ENCODE results near the gene YIF1A. TPM values are rescaled to one million over a fixed set of nuclear protein-coding genes. Genes with fewer than 3 reads are reported as not detected.
A peak's percentile ranks its signal among the peaks of the same experiment; 100 is the strongest.

YIF1A gene
- total and polyA plus RNA-seq, 4 donors = 93.0 to 136 (median 117) TPM

- Histone ChIP-seq H3K9ac (ENCODE audit: low read depth in 1 of 2, low read length in 2 of 2) (no peak overlapping the region), H3K9me3 (ENCODE audit: control insufficient read depth in 4 of 4, low read length in 3 of 4) (no peaks in the 10 kb centered on the region), H3K27me3 (ENCODE audit: control insufficient read depth in 4 of 4, insufficient read depth in 4 of 4, low read length in 3 of 4) (no peaks in the 10 kb centered on the region), H3K4me3 (ENCODE audit: low read depth in 1 of 3, low read length in 3 of 3) (no peak overlapping the region), H3K36me3 (ENCODE audit: control insufficient read depth in 4 of 4, insufficient read depth in 3 of 4, low read depth in 1 of 4, low read length in 3 of 4) (peaks cover 2 to 22% (median 11%) of the 10 kb centered on the region in 4 donors), H3K27ac (ENCODE audit: low read depth in 1 of 2, low read length in 2 of 2) (no peak overlapping the region), H3K4me1 (ENCODE audit: control insufficient read depth in 4 of 4, insufficient read depth in 4 of 4, low read length in 3 of 4) (peaks cover 2 to 11% (median 6%) of the 10 kb centered on the region in 4 donors)
- WGBS = 84% methylated on average over 15 of the region's 15 CpGs
- DNase-seq (ENCODE audit: low spot score) = no peak
- TF ChIP-seq RAD21 (IDR thresholded peaks at IDR 0.05) = no peak
- TF ChIP-seq ATF3 (IDR thresholded peaks at IDR 0.05) = no peak
- no peak for TF ChIP-seq FOXA2 (IDR thresholded peaks at IDR 0.05)
- no peak for TF ChIP-seq JUND (IDR thresholded peaks at IDR 0.05)
- no peak for TF ChIP-seq FOXA1 (IDR thresholded peaks at IDR 0.05)
- TF ChIP-seq TAF1 (conservative IDR thresholded peaks at IDR 0.05) = no peak
- no peak for TF ChIP-seq NR2F2 (IDR thresholded peaks at IDR 0.05)
- no peak for TF ChIP-seq MAX (IDR thresholded peaks at IDR 0.05)
- TF ChIP-seq EGR1 (IDR thresholded peaks at IDR 0.05; ENCODE audit: low read depth in 2 of 2) = no peak
- no peak for TF ChIP-seq YY1 (IDR thresholded peaks at IDR 0.05)
- TF ChIP-seq HNF4G (IDR thresholded peaks at IDR 0.05) = no peak
- TF ChIP-seq SP1 (IDR thresholded peaks at IDR 0.05) = no peak
- no peak for TF ChIP-seq CTCF (IDR thresholded peaks at IDR 0.05; ENCODE audit: low read depth, low read length, missing input control)
Measured at GRCh38 chr11:66279092-66279734, 9.7 kb downstream of the YIF1A start.

GRCh38 chr11:66278363-66279091 lies 10.4 kb downstream of the YIF1A start:
- TF ChIP-seq HNF4G (IDR thresholded peaks at IDR 0.05) (no peak), CTCF (IDR thresholded peaks at IDR 0.05; ENCODE audit: low read depth, low read length, missing input control) (no peak), FOXA1 (IDR thresholded peaks at IDR 0.05) (no peak), GABPA (IDR thresholded peaks at IDR 0.05 in 1 of 2, conservative IDR thresholded peaks at IDR 0.05 in 1 of 2) (no peak), RXRA (IDR thresholded peaks at IDR 0.05) (no peak), REST (IDR thresholded peaks at IDR 0.05) (no peak)
- DNase-seq (ENCODE audit: low spot score) = no peak
- Histone ChIP-seq H3K27ac (ENCODE audit: low read depth in 1 of 2, low read length in 2 of 2) (no peak overlapping the region), H3K9ac (ENCODE audit: low read depth in 1 of 2, low read length in 2 of 2) (no peak overlapping the region), H3K27me3 (ENCODE audit: control insufficient read depth in 4 of 4, insufficient read depth in 4 of 4, low read length in 3 of 4) (no peaks in the 10 kb centered on the region), H3K4me1 (ENCODE audit: control insufficient read depth in 4 of 4, insufficient read depth in 4 of 4, low read length in 3 of 4) (peaks cover 2 to 11% (median 6%) of the 10 kb centered on the region in 4 donors), H3K9me3 (ENCODE audit: control insufficient read depth in 4 of 4, low read length in 3 of 4) (no peaks in the 10 kb centered on the region), H3K36me3 (ENCODE audit: control insufficient read depth in 4 of 4, insufficient read depth in 3 of 4, low read depth in 1 of 4, low read length in 3 of 4) (peaks cover 8 to 28% (median 14%) of the 10 kb centered on the region in 4 donors), H3K4me3 (ENCODE audit: low read depth in 1 of 3, low read length in 3 of 3) (peak overlapping the region in 1 of 3 donors; percentile 55)
- WGBS = 6% methylated on average over 45 of the region's 45 CpGs
